ENCODE results near the gene ANKRD39. TPM values are rescaled to one million over a fixed set of nuclear protein-coding genes. Genes with fewer than 3 reads are reported as not detected.

Gene ANKRD39
- total and polyA plus RNA-seq, 2 donors, result 10.0 to 14.2 TPM

DNA sequence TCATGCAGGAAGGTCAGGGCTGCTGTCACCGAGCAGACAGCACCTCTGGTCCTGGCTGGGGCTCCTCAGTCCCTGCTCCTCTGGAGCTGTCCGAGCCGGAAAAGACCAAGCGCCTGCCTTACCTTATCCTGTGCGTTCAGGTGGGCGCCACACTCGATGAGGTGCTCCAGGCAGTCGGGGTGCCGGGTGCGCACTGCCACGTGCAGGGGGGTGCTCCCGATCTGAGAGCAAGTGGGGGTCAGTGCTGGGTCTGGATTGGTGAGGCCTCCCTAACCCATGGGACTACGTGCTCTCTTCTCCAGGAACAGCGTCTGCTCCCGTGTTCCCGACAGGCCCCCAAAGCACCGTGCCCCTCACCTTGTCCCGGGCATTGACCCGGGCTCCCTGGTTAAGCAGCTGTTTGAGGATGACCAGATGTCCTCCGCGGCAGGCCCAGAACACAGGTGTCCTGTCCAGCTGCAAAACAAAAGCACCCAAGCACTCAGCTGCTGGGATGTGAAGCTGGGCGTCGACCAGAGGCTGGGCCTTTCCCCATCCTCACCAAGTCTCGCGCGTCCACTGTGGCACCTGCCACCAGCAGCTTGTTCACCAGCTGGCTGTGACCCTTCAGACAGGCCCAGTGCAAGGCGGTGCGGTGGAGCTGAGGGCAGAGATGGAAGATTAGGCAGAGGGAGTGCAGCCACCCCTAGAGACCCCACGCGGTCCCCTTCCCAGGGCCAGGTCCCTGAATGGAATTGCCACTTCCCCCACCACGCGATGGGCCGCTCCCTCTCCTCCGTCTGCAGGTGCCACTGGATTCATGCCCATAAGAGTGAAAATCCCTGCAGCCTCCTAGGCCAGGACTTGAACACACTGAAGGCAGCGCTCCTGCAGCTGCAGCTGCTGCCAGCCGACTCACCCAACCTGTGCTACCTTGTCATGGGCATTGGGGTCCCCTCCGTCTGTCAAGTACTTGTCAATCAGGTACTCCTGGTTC lies 17.7 kb downstream of the ANKRD39 start:
- Histone ChIP-seq H3K36me3 (ENCODE audit: control insufficient read depth in 2 of 2, insufficient read depth in 2 of 2, low read length in 1 of 2) (peaks cover 14 to 26% of the 10 kb centered on the region in 2 donors), H3K9me3 (ENCODE audit: control insufficient read depth in 2 of 2, insufficient read depth in 1 of 2, low read length in 1 of 2) (peaks cover 0 to 3% of the 10 kb centered on the region in 2 donors), H3K4me3 (ENCODE audit: low read length in 2 of 2) (peak overlapping the region in 1 of 2 donors; percentile 26), H3K27me3 (ENCODE audit: control insufficient read depth in 2 of 2, insufficient read depth in 1 of 2, low read length in 1 of 2) (no peaks in the 10 kb centered on the region), H3K27ac (ENCODE audit: low read depth in 1 of 2, low read length in 1 of 2) (peak overlapping the region in 1 of 2 donors; percentile 8), H3K4me1 (ENCODE audit: control insufficient read depth in 2 of 2, insufficient read depth in 2 of 2, low read length in 2 of 2) (peaks cover 14 to 20% of the 10 kb centered on the region in 2 donors)
- 96% methylated on average over 37 of the region's 37 CpGs for WGBS
- no peak for DNase-seq (ENCODE audit: low read depth in 6 of 9, low spot score in 9 of 9)

DNA sequence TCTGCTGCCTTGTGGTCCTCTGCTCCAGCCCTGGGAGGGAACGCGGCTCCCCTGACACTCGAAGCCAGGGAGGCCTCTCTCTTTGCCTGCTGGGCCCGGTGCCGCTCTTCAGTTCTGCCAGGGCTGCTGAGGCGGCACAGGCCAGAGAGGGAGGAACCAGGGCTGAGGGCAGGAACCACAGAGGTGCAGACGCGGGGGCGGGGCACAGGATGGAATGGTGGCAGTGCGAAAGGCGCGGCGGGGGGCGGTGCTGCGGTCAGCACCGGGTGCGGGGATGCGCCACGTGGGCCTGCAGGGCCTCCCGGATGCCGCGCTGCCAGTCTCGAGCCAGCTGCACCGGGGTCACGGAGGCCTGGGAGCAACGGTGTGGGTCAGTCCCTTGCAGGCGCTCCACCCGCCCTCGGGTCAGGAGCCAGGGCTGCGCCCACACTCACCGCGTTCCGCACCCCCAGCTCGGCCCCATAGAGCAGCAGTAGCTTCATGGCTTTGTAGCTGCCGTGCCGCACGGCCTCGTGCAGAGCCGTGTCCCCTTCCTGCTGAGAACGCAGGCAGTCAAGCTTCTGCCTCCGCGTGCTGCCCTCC lies 18.4 kb downstream of the ANKRD39 start:
- no peaks in the 10 kb centered on the region for H3K27me3 ChIP-seq (ENCODE audit: control insufficient read depth in 2 of 2, insufficient read depth in 1 of 2, low read length in 1 of 2)
- 12% methylated on average over 42 of the region's 42 CpGs for WGBS
- H3K9me3 ChIP-seq (ENCODE audit: control insufficient read depth in 2 of 2, insufficient read depth in 1 of 2, low read length in 1 of 2), result peaks cover 0 to 3% of the 10 kb centered on the region in 2 donors
- H3K4me1 ChIP-seq (ENCODE audit: control insufficient read depth in 2 of 2, insufficient read depth in 2 of 2, low read length in 2 of 2), result peaks cover 14 to 20% of the 10 kb centered on the region in 2 donors
- H3K4me3 ChIP-seq (ENCODE audit: low read length in 2 of 2), result peak overlapping the region in 1 of 2 donors; percentile 26
- DNase-seq (ENCODE audit: low read depth in 6 of 9, low spot score in 9 of 9), result peak in 7 of 9 donors; percentile 50 to 89 (median 73)
- peak overlapping the region in 1 of 2 donors; percentile 25 for H3K27ac ChIP-seq (ENCODE audit: low read depth in 1 of 2, low read length in 1 of 2)
- peaks cover 15 to 32% of the 10 kb centered on the region in 2 donors for H3K36me3 ChIP-seq (ENCODE audit: control insufficient read depth in 2 of 2, insufficient read depth in 2 of 2, low read length in 1 of 2)

DNA sequence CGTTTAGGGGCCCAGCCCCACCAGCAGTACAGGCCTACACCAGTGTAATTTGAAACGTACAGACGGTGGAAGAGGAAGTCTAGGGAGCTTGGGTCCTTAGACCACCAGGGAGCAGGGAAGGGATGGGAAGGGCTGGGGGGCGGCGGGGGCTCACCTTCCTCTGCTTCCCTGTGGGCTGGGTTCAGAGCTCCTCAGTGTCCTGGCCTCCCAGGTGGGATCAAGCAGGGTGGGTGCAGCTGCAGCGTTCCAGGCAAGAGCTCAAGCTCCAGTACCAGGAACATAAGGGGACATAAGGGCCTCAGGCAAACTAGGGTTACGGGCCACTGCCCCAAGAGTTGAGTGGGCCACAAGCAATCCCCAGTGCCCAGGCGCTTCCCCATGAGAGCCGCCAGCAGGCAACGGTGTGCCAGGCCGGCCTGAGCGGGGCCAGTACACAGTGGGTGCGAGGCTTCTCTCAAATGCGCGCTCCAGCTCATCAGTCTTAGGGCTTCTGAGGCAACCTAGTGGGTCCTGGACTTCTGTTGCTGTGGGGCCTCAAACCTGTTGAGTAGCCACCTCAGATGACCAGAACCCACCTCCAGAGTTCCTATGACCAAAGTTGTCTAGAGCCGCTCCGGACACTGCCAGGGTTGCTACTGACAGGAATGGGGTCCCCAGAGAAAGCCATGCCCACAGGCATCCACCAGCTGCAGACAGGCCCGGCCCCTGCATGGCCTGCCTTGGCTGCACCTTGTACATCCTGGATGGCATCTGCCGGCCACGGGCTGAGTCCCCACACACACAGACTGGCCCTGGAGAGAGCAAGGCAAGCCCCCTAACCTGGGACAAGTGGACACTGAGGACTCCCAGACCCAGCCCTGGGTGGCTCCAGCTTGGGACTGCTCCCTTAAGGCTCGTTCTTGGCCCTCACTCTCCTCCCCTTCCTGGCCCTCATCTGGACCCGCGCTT lies 19.2 kb downstream of the ANKRD39 start:
- Histone ChIP-seq H3K9me3 (ENCODE audit: control insufficient read depth in 2 of 2, insufficient read depth in 1 of 2, low read length in 1 of 2) (peaks cover 0 to 3% of the 10 kb centered on the region in 2 donors), H3K36me3 (ENCODE audit: control insufficient read depth in 2 of 2, insufficient read depth in 2 of 2, low read length in 1 of 2) (peaks cover 13 to 29% of the 10 kb centered on the region in 2 donors), H3K4me1 (ENCODE audit: control insufficient read depth in 2 of 2, insufficient read depth in 2 of 2, low read length in 2 of 2) (peaks cover 14 to 20% of the 10 kb centered on the region in 2 donors), H3K27me3 (ENCODE audit: control insufficient read depth in 2 of 2, insufficient read depth in 1 of 2, low read length in 1 of 2) (no peaks in the 10 kb centered on the region), H3K4me3 (ENCODE audit: low read length in 2 of 2) (no peak overlapping the region), H3K27ac (ENCODE audit: low read depth in 1 of 2, low read length in 1 of 2) (peak overlapping the region in 1 of 2 donors; percentile 42)
- no peak for DNase-seq (ENCODE audit: low read depth in 6 of 9, low spot score in 9 of 9)
- WGBS, result 87% methylated on average over 23 of the region's 23 CpGs

DNA sequence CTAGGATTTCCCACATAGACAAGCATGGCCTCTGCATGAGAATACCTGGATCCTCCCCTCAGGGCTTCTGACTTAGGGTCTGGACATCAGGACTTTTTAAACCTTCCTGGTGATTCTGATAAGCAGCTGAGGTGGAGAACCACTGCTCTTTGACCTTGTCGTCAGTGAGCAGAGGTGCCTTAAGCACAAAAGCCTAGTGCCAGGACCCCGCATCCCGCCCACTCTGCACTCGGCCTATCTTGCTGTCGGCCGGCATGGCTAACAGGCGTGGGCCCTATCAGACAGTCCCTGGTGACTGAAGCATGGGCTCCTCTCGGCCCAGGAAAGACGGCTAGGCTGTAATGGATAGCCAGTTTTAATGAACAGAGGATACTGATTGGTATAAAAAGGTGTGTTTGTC lies 20.2 kb downstream of the ANKRD39 start:
- H3K9me3 ChIP-seq (ENCODE audit: control insufficient read depth in 2 of 2, insufficient read depth in 1 of 2, low read length in 1 of 2), result peaks cover 0 to 3% of the 10 kb centered on the region in 2 donors
- H3K36me3 ChIP-seq (ENCODE audit: control insufficient read depth in 2 of 2, insufficient read depth in 2 of 2, low read length in 1 of 2), result peaks cover 23 to 39% of the 10 kb centered on the region in 2 donors
- no peaks in the 10 kb centered on the region for H3K27me3 ChIP-seq (ENCODE audit: control insufficient read depth in 2 of 2, insufficient read depth in 1 of 2, low read length in 1 of 2)
- H3K27ac ChIP-seq (ENCODE audit: low read depth in 1 of 2, low read length in 1 of 2), result no peak overlapping the region
- peaks cover 14 to 27% of the 10 kb centered on the region in 2 donors for H3K4me1 ChIP-seq (ENCODE audit: control insufficient read depth in 2 of 2, insufficient read depth in 2 of 2, low read length in 2 of 2)
- DNase-seq (ENCODE audit: low read depth in 6 of 9, low spot score in 9 of 9), result no peak
- over 99% methylated on average over 9 of the region's 9 CpGs for WGBS
- no peak overlapping the region for H3K4me3 ChIP-seq (ENCODE audit: low read length in 2 of 2)

DNA sequence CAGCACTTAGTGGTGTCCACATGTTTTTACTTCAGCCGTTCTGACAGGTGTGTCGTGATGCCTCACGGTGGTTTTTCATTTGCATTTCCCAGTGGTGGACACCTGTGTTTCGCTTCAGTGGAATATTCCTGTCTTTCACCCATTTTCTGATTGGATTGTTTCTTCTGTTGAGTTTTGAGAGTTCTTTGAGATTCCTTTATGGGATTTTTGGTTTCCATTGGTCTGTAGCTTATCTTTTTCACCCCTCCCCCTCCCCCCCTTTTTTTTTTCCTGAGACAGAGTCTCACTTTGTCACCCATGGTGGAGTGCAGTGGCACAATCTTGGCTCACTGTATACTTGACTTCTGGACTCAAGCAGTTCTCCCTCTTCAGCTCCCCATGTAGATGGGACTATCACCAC lies 22.0 kb downstream of the ANKRD39 start:
- peaks cover 14 to 27% of the 10 kb centered on the region in 2 donors for H3K4me1 ChIP-seq (ENCODE audit: control insufficient read depth in 2 of 2, insufficient read depth in 2 of 2, low read length in 2 of 2)
- no peak overlapping the region for H3K4me3 ChIP-seq (ENCODE audit: low read length in 2 of 2)
- peaks cover 0 to 3% of the 10 kb centered on the region in 2 donors for H3K9me3 ChIP-seq (ENCODE audit: control insufficient read depth in 2 of 2, insufficient read depth in 1 of 2, low read length in 1 of 2)
- no peaks in the 10 kb centered on the region for H3K27me3 ChIP-seq (ENCODE audit: control insufficient read depth in 2 of 2, insufficient read depth in 1 of 2, low read length in 1 of 2)
- DNase-seq (ENCODE audit: low read depth in 6 of 9, low spot score in 9 of 9), result no peak
- 88% methylated on average over 4 of the region's 4 CpGs for WGBS
- H3K27ac ChIP-seq (ENCODE audit: low read depth in 1 of 2, low read length in 1 of 2), result no peak overlapping the region
- peaks cover 41 to 53% of the 10 kb centered on the region in 2 donors for H3K36me3 ChIP-seq (ENCODE audit: control insufficient read depth in 2 of 2, insufficient read depth in 2 of 2, low read length in 1 of 2)

DNA sequence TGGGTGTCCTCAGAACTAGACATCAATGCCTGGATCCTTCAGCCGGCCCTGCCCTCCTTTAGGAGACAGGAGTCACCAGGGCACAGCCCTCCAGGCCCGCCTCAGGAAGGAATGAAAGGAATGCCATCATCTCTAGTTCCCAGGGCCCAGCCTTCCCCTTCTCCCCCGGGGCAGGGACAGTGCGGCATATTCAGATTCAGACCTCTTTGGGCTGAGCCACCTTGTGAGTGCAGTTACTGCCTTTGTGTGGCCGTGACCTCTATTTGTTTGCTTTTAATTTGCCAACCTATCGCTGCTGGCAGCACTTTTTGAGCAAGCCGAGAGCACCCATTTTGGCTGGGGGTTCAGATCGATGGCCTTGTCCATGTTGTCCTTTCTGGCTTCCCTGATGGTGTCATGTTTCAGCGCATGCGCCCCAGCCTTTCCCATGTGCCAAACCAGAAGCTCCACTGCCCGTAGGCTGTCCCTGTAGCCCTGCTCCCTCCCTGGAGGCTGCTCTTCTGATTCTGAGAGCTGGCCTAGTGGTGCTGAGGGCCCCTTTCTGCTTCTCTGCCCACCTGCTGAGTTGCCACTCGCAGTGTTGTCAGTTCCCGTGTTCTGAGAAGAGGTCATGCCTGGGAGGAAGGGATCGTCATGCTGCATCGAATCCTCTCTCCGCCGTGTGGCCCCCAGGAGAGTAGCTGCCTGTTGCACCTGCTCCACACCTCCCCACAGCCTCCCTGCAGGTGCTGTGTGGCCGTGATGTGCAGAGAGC lies 24.9 kb downstream of the ANKRD39 start:
- H3K36me3 ChIP-seq (ENCODE audit: control insufficient read depth in 2 of 2, insufficient read depth in 2 of 2, low read length in 1 of 2), result peaks cover 60 to 76% of the 10 kb centered on the region in 2 donors
- WGBS, result 84% methylated on average over 18 of the region's 18 CpGs
- H3K4me1 ChIP-seq (ENCODE audit: control insufficient read depth in 2 of 2, insufficient read depth in 2 of 2, low read length in 2 of 2), result peaks cover 0 to 7% of the 10 kb centered on the region in 2 donors
- no peaks in the 10 kb centered on the region for H3K9me3 ChIP-seq (ENCODE audit: control insufficient read depth in 2 of 2, insufficient read depth in 1 of 2, low read length in 1 of 2)
- H3K27ac ChIP-seq (ENCODE audit: low read depth in 1 of 2, low read length in 1 of 2), result no peak overlapping the region
- H3K27me3 ChIP-seq (ENCODE audit: control insufficient read depth in 2 of 2, insufficient read depth in 1 of 2, low read length in 1 of 2), result no peaks in the 10 kb centered on the region
- DNase-seq (ENCODE audit: low read depth in 6 of 9, low spot score in 9 of 9), result peak in 1 of 9 donors; percentile 39
- no peak overlapping the region for H3K4me3 ChIP-seq (ENCODE audit: low read length in 2 of 2)

DNA sequence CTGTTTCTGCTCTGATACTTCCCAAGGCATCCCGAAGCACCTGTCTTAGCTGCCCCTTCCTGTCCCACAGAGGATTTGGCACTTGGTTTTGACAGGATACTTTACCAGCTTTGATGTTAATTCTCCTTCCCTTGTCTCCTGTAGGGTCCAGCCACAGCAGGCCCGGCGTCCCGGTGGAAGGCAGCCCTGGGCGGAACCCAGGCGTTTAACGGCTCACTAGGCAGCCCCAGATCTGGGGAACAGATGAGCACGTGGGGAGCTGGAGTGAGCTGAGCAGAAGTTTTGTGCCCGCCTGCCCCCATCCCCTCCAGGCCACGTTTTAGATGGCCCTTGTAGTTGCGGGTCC lies 25.4 kb downstream of the ANKRD39 start:
- no peak overlapping the region for H3K4me3 ChIP-seq (ENCODE audit: low read length in 2 of 2)
- H3K9me3 ChIP-seq (ENCODE audit: control insufficient read depth in 2 of 2, insufficient read depth in 1 of 2, low read length in 1 of 2), result no peaks in the 10 kb centered on the region
- H3K36me3 ChIP-seq (ENCODE audit: control insufficient read depth in 2 of 2, insufficient read depth in 2 of 2, low read length in 1 of 2), result peaks cover 65 to 78% of the 10 kb centered on the region in 2 donors
- peaks cover 0 to 7% of the 10 kb centered on the region in 2 donors for H3K4me1 ChIP-seq (ENCODE audit: control insufficient read depth in 2 of 2, insufficient read depth in 2 of 2, low read length in 2 of 2)
- no peaks in the 10 kb centered on the region for H3K27me3 ChIP-seq (ENCODE audit: control insufficient read depth in 2 of 2, insufficient read depth in 1 of 2, low read length in 1 of 2)
- H3K27ac ChIP-seq (ENCODE audit: low read depth in 1 of 2, low read length in 1 of 2), result no peak overlapping the region
- DNase-seq (ENCODE audit: low read depth in 6 of 9, low spot score in 9 of 9), result no peak
- WGBS, result 97% methylated on average over 11 of the region's 11 CpGs

DNA sequence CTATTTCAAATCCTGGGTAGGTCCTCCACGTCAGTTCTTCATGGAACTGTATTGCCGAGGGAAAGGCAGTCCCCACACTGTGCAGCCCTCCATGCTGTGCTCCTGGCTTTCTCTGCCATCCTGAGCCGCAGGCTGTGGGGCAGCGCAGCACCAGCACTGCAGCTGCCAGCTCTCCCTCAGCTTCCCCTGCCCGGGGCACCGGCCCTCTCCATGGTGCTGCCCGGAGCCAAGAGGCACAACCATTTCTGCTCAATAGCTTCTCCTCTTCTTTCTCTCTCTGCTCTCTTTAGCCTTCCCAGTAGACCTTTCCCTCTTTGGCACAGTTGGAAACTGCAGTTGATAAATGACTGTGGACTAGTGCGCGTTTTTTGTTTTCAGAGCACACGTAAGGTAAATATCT lies 26.1 kb downstream of the ANKRD39 start:
- WGBS, result 97% methylated on average over 10 of the region's 10 CpGs
- DNase-seq (ENCODE audit: low read depth in 6 of 9, low spot score in 9 of 9), result no peak
- H3K4me3 ChIP-seq (ENCODE audit: low read length in 2 of 2), result no peak overlapping the region
- H3K27me3 ChIP-seq (ENCODE audit: control insufficient read depth in 2 of 2, insufficient read depth in 1 of 2, low read length in 1 of 2), result no peaks in the 10 kb centered on the region
- peaks cover 71 to 79% of the 10 kb centered on the region in 2 donors for H3K36me3 ChIP-seq (ENCODE audit: control insufficient read depth in 2 of 2, insufficient read depth in 2 of 2, low read length in 1 of 2)
- peaks cover 0 to 7% of the 10 kb centered on the region in 2 donors for H3K4me1 ChIP-seq (ENCODE audit: control insufficient read depth in 2 of 2, insufficient read depth in 2 of 2, low read length in 2 of 2)
- no peak overlapping the region for H3K27ac ChIP-seq (ENCODE audit: low read depth in 1 of 2, low read length in 1 of 2)
- H3K9me3 ChIP-seq (ENCODE audit: control insufficient read depth in 2 of 2, insufficient read depth in 1 of 2, low read length in 1 of 2), result no peaks in the 10 kb centered on the region

Measured in thymus (tissue), 11 donors.